Gastrocnemius medialis (tissue), 4 donors: Measurements from ENCODE around the gene PRKCE.

Experiments
- CTCF ChIP-seq, 5 experiments: fragments of 450-650 bp in 3 of 5; fragments of 200-600 bp in 2 of 5; sonication (generic) in 2 of 5; IDR thresholded peaks in 4 of 5; conservative IDR thresholded peaks in 1 of 5; 1 replicate in 4 of 5; 2 replicates in 1 of 5; pipeline ENCODE4 v1.5.1; 2016 to 2019; ENCODE audit warnings: antibody characterized with exemption in 5 of 5, mild to moderate bottlenecking in 3 of 5, moderate library complexity in 3 of 5
- POLR2A ChIP-seq, 2 donors: fragments of 450-650 bp; IDR thresholded peaks; one replicate each; pipeline ENCODE4 v1.6.1; 2017; ENCODE audit warnings: antibody characterized with exemption in 2 of 2, mild to moderate bottlenecking in 2 of 2, moderate library complexity in 2 of 2

DNA sequence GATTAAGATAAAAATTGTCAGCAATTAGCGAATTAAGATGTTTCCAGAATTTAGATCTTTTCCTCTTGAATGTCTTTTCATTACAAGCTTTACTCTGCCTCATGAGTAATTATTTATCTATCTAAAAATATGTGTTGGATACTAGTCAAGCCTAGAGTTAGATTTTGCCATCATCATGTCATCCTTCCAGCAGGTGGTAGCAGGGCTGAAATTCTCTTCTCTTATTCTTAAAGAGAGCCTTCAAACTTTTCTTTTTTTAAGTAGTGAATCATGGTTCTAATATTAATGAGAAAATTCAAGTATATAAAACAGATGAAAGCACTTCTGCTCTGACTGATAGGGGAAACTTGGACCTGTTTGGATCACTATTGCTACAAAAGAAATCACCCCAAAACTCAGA, 405.1 kb downstream of the PRKCE start:
- TF ChIP-seq CTCF (IDR thresholded peaks at IDR 0.05 in 4 of 5, conservative IDR thresholded peaks at IDR 0.05 in 1 of 5) (no peak), POLR2A (IDR thresholded peaks at IDR 0.05) (no peak)
